IPS-11a (cell line): Measurements from ENCODE around the gene ATP1B3.
"Not testable (repeated sequence)": the region's sequence is repeated elsewhere in the genome, so short reads cannot be mapped to it uniquely, and the experiment has no call there.

Source experiments
- H3K4me3 ChIP-seq: one replicate; pipeline ENCODE4 v1.5.1; 2013; ENCODE audit warnings: low read depth, low read length, control low read depth

Gene ATP1B3

GRCh38 chr3:141876381-141876890 is at the start of gene ATP1B3:
ATP1B3 (plus strand) TSS chr3:141876643; CDS start chr3:141876802, 159 bp downstream.
- peak within 1 kb of the TSS; percentile 94 for H3K4me3 ChIP-seq

GRCh38 chr3:141828487-141828886 is 48.0 kb upstream of the ATP1B3 start:
- no peak overlapping the region for H3K4me3 ChIP-seq

GRCh38 chr3:141828890-141829289 is 47.6 kb upstream of the ATP1B3 start:
- H3K4me3 ChIP-seq: no peak overlapping the region

GRCh38 chr3:141830508-141830907 is 45.9 kb upstream of the ATP1B3 start:
- no peak overlapping the region for H3K4me3 ChIP-seq

- no peak overlapping the region for H3K4me3 ChIP-seq
These were observed 42.2 kb upstream of the ATP1B3 start for GRCh38 chr3:141834292-141834691.

GRCh38 chr3:141835557-141836229 is 40.8 kb upstream of the ATP1B3 start:
- H3K4me3 ChIP-seq: no peak overlapping the region

- H3K4me3 ChIP-seq: no peak overlapping the region
These were observed 37.1 kb upstream of the ATP1B3 start for GRCh38 chr3:141839389-141839788.

GRCh38 chr3:141840737-141841544 is 35.5 kb upstream of the ATP1B3 start:
- no peak overlapping the region for H3K4me3 ChIP-seq

- H3K4me3 ChIP-seq: no peak overlapping the region
These were observed 32.3 kb upstream of the ATP1B3 start for GRCh38 chr3:141844108-141844507.

GRCh38 chr3:141844812-141845211 is 31.6 kb upstream of the ATP1B3 start:
- H3K4me3 ChIP-seq: no peak overlapping the region

GRCh38 chr3:141845407-141846049 is 30.9 kb upstream of the ATP1B3 start:
- H3K4me3 ChIP-seq: no peak overlapping the region

- H3K4me3 ChIP-seq: no peak overlapping the region
These were observed 30.4 kb upstream of the ATP1B3 start for GRCh38 chr3:141846050-141846433.

- H3K4me3 ChIP-seq: not testable (repeated sequence)
These were observed 28.2 kb upstream of the ATP1B3 start for GRCh38 chr3:141848159-141848748.

- no peak overlapping the region for H3K4me3 ChIP-seq
These were observed 27.2 kb upstream of the ATP1B3 start for GRCh38 chr3:141849056-141849815.

- H3K4me3 ChIP-seq: no peak overlapping the region
These were observed 25.0 kb upstream of the ATP1B3 start for GRCh38 chr3:141851411-141851810.

GRCh38 chr3:141853081-141853601 is 23.3 kb upstream of the ATP1B3 start:
- no peak overlapping the region for H3K4me3 ChIP-seq

- no peak overlapping the region for H3K4me3 ChIP-seq
These were observed 22.7 kb upstream of the ATP1B3 start for GRCh38 chr3:141853629-141854168.

- H3K4me3 ChIP-seq: no peak overlapping the region
These were observed 21.8 kb upstream of the ATP1B3 start for GRCh38 chr3:141854599-141854998.

- H3K4me3 ChIP-seq: no peak overlapping the region
These were observed 18.1 kb upstream of the ATP1B3 start for GRCh38 chr3:141858312-141858711.

GRCh38 chr3:141859651-141860050 is 16.8 kb upstream of the ATP1B3 start:
- H3K4me3 ChIP-seq: no peak overlapping the region
